H1 (cell line): Measurements from ENCODE around the gene COL6A2. TPM values are rescaled to one million over a fixed set of nuclear protein-coding genes. Genes with fewer than 3 reads are reported as not detected.

Experiments
- CTCF ChIA-PET: fragments of 300-600 bp; sonication (Branson Sonifier 250); formaldehyde crosslinking; loops from one replicate; lab custom pipeline; 2021; ENCODE audit not compliant: partially characterized antibody; lab: Charles Lee
- POLR2A ChIA-PET: fragments of 300-600 bp; sonication (Branson Sonifier 250); formaldehyde crosslinking; loops from one replicate; lab custom pipeline; 2021; ENCODE audit warnings: inconsistent platforms; ENCODE audit not compliant: partially characterized antibody; lab: Charles Lee
- DNase-seq, 2 experiments: peaks; one replicate each; pipeline versions ENCODE4 v3.0.0 to v3.0.0-alpha.2; 2010 to 2022; ENCODE audit warnings: low spot score in 2 of 2, low read depth in 1 of 2, mixed read lengths in 1 of 2
- FAIRE-seq: peaks from 2 replicates; lab custom pipeline; 2011; peaks lifted over from hg19 to GRCh38; lab: Jason Lieb, UNC
- H2AFZ ChIP-seq: 2 replicates; pipeline ENCODE4 v1.8.1; 2012; ENCODE audit warnings: low read length, inconsistent platforms
- H2AK5ac ChIP-seq: 2 replicates; pipeline ENCODE4 v1.6.1; 2013; ENCODE audit warnings: low read depth, low read length
- H2BK120ac ChIP-seq: replicated peaks from 2 replicates; pipeline ENCODE3; 2013; ENCODE audit warnings: low read depth, low read length, inconsistent platforms
- H2BK12ac ChIP-seq: 2 replicates; pipeline ENCODE4 v1.6.1; 2013; ENCODE audit warnings: low read depth, low read length
- H2BK15ac ChIP-seq: 2 replicates; pipeline ENCODE4 v1.6.1; 2013; ENCODE audit warnings: low read length
- H2BK20ac ChIP-seq: 2 replicates; pipeline ENCODE4 v1.6.1; 2013; ENCODE audit warnings: low read length
- H2BK5ac ChIP-seq: 2 replicates; pipeline ENCODE4 v1.6.1; 2013; ENCODE audit warnings: low read depth, low read length
- H3K14ac ChIP-seq: 2 replicates; pipeline ENCODE4 v1.6.1; 2013; ENCODE audit warnings: inconsistent platforms; ENCODE audit not compliant: insufficient read length
- H3K18ac ChIP-seq: 2 replicates; pipeline ENCODE4 v1.6.1; 2013; ENCODE audit warnings: low read length; ENCODE audit errors: extremely low read depth
- H3K23ac ChIP-seq: 2 replicates; pipeline ENCODE4 v1.6.1; 2013; ENCODE audit warnings: inconsistent platforms; ENCODE audit not compliant: insufficient read length
- H3K23me2 ChIP-seq: 2 replicates; pipeline ENCODE4 v1.6.1; 2013; ENCODE audit warnings: low read depth, low read length
- H3K27ac ChIP-seq: 2 replicates; pipeline ENCODE4 v1.6.1; 2011; ENCODE audit warnings: low read depth, low read length, inconsistent platforms
- H3K27me3 ChIP-seq, 4 experiments: replicated peaks in 1 of 4; 1 replicate in 1 of 4; 2 replicates in 3 of 4; pipeline versions ENCODE4 v1.6.1 to v1.8.1; 2011 to 2013; ENCODE audit warnings: low read length in 3 of 4, mild to moderate bottlenecking in 3 of 4, inconsistent platforms in 2 of 4, mixed read lengths in 2 of 4, moderate library complexity in 1 of 4; ENCODE audit not compliant: control insufficient read depth in 3 of 4, insufficient read depth in 3 of 4; ENCODE audit errors: extremely low read depth in 1 of 4
- H3K36me3 ChIP-seq, 4 experiments: 2 replicates each; pipeline versions ENCODE4 v1.6.1 to v1.8.1; 2011 to 2013; ENCODE audit warnings: mild to moderate bottlenecking in 4 of 4, low read length in 3 of 4, moderate library complexity in 2 of 4, control low read depth in 1 of 4, inconsistent platforms in 1 of 4; ENCODE audit not compliant: insufficient read depth in 4 of 4, control insufficient read depth in 2 of 4
- H3K4ac ChIP-seq: replicated peaks from 2 replicates; pipeline ENCODE3; 2013; ENCODE audit warnings: low read length, low read depth, mixed read lengths, inconsistent platforms; ENCODE audit not compliant: insufficient read length
- H3K4me1 ChIP-seq, 4 experiments: replicated peaks in 1 of 4; 1 replicate in 1 of 4; 2 replicates in 3 of 4; pipeline versions ENCODE4 v1.6.1 to v1.8.1; 2011 to 2013; ENCODE audit warnings: low read length in 3 of 4, inconsistent platforms in 2 of 4, mixed read lengths in 1 of 4; ENCODE audit not compliant: insufficient read depth in 4 of 4, control insufficient read depth in 3 of 4
- H3K4me2 ChIP-seq, 2 experiments: 2 replicates each; pipeline versions ENCODE4 v1.6.1 to v1.8.1; 2011 to 2013; ENCODE audit warnings: low read depth in 2 of 2, low read length in 2 of 2, control low read depth in 1 of 2, inconsistent platforms in 1 of 2, mild to moderate bottlenecking in 1 of 2; ENCODE audit not compliant: insufficient read depth in 1 of 2
- H3K4me3 ChIP-seq, 4 experiments: fragments of 200-600, 300-600 bp in 1 of 4; sonication (generic), shearing (Covaris generic), sonication (Bioruptor Twin) in 1 of 4; 2 replicates each; pipeline versions ENCODE4 v1.5.1 to v1.8.1; 2011 to 2016; ENCODE audit warnings: low read length in 4 of 4, low read depth in 3 of 4, control low read depth in 2 of 4, inconsistent platforms in 2 of 4, mild to moderate bottlenecking in 2 of 4, mixed read lengths in 1 of 4, moderate library complexity in 1 of 4; ENCODE audit not compliant: insufficient read depth in 2 of 4; ENCODE audit errors: extremely low read depth in 1 of 4
- H3K56ac ChIP-seq: replicated peaks from 2 replicates; pipeline ENCODE3; 2013; ENCODE audit warnings: low read depth, mild to moderate bottlenecking, mixed read lengths, low read length, inconsistent platforms; ENCODE audit not compliant: insufficient read length
- H3K79me1 ChIP-seq: 2 replicates; pipeline ENCODE4 v1.6.1; 2013; ENCODE audit warnings: low read depth, low read length, control low read depth
- H3K79me2 ChIP-seq, 2 experiments: 2 replicates each; pipeline versions ENCODE4 v1.6.1 to v1.8.1; 2012 to 2013; ENCODE audit warnings: low read length in 2 of 2, mild to moderate bottlenecking in 2 of 2, inconsistent platforms in 1 of 2; ENCODE audit not compliant: insufficient read depth in 2 of 2, control insufficient read depth in 1 of 2
- H3K9ac ChIP-seq, 4 experiments: replicated peaks in 1 of 4; 1 replicate in 1 of 4; 2 replicates in 3 of 4; pipeline versions ENCODE4 v1.6.1 to v1.8.1; 2011 to 2013; ENCODE audit warnings: low read depth in 3 of 4, low read length in 3 of 4, control low read depth in 2 of 4, mild to moderate bottlenecking in 2 of 4, moderate library complexity in 2 of 4, inconsistent platforms in 1 of 4; ENCODE audit errors: extremely low read depth in 1 of 4
- H3K9me3 ChIP-seq, 2 experiments: 2 replicates each; pipeline versions ENCODE4 v1.6.1 to v1.8.1; 2012 to 2013; ENCODE audit warnings: mild to moderate bottlenecking in 2 of 2, moderate library complexity in 2 of 2, control low read depth in 1 of 2, inconsistent platforms in 1 of 2, low read depth in 1 of 2, low read length in 1 of 2, mixed read lengths in 1 of 2; ENCODE audit not compliant: insufficient read depth in 2 of 2
- H4K20me1 ChIP-seq, 2 experiments: replicated peaks in 1 of 2; 2 replicates each; pipeline versions ENCODE3 to v1.8.1; 2011 to 2013; ENCODE audit warnings: inconsistent platforms in 2 of 2, low read length in 2 of 2, mild to moderate bottlenecking in 1 of 2; ENCODE audit not compliant: insufficient read depth in 2 of 2, control insufficient read depth in 1 of 2
- H4K5ac ChIP-seq: 2 replicates; pipeline ENCODE4 v1.6.1; 2013; ENCODE audit warnings: low read length, low read depth, mixed read lengths, inconsistent platforms; ENCODE audit not compliant: insufficient read length
- H4K8ac ChIP-seq: 2 replicates; pipeline ENCODE4 v1.8.0; 2013; ENCODE audit warnings: mild to moderate bottlenecking, moderate library complexity, low read length, inconsistent platforms; ENCODE audit not compliant: insufficient read depth; ENCODE audit errors: extremely low read depth
- H4K91ac ChIP-seq: replicated peaks from 2 replicates; pipeline ENCODE3; 2013; ENCODE audit warnings: low read length, mixed read lengths, inconsistent platforms; ENCODE audit not compliant: insufficient read length
- CHD1 ChIP-seq: IDR thresholded peaks from 2 replicates; pipeline ENCODE4 v1.6.1; 2012; ENCODE audit warnings: low read depth, low read length, improper control_type of control experiment
- CREB1 ChIP-seq: IDR thresholded peaks from 2 replicates; pipeline ENCODE4 v1.6.1; 2012; ENCODE audit warnings: inconsistent platforms
- HDAC2 ChIP-seq, 2 experiments: fragments of 300-600 bp in 1 of 2; sonication (generic) in 1 of 2; IDR thresholded peaks; 2 replicates each; pipeline ENCODE4 v1.6.1; 2011 to 2012; ENCODE audit warnings: low read depth in 2 of 2, low read length in 2 of 2, mild to moderate bottlenecking in 2 of 2, moderate library complexity in 2 of 2, borderline replicate concordance in 1 of 2, inconsistent platforms in 1 of 2
- SP1 ChIP-seq: IDR thresholded peaks from 2 replicates; pipeline ENCODE4 v1.6.1; 2011; ENCODE audit warnings: low read depth, low read length
- YY1 ChIP-seq: IDR thresholded peaks from 2 replicates; pipeline ENCODE4 v1.6.1; 2011; ENCODE audit warnings: low read depth, mild to moderate bottlenecking, low read length
- WGBS, 2 experiments: shearing (Covaris generic) in 1 of 2; methylation state at CpG; one replicate each; pipeline versions ENCODE4 v1.1.6 to v1.1.7; 2013 to 2015; ENCODE audit warnings: low lambda C conversion rate in 2 of 2, mixed read lengths in 2 of 2, inconsistent platforms in 1 of 2, low coverage in 1 of 2, missing lambda C conversion rate in 1 of 2; ENCODE audit not compliant: insufficient replicate concordance in 2 of 2, insufficient coverage in 1 of 2, insufficient read length in 1 of 2; ENCODE audit errors: extremely low coverage in 1 of 2, missing lambda C conversion rate in 1 of 2; 5-methylcytosine and 5-hydroxymethylcytosine counted together
- polyA plus RNA-seq, 7 experiments: library from polyadenylated mRNA; depleted of rRNA in 3 of 7; stranded (reverse) in 5 of 7; unstranded in 2 of 7; fragments of >200 nt in 5 of 7; fragments of 200-250 nt in 2 of 7; gene quantifications; 1 replicate in 5 of 7; 2 replicates in 1 of 7; 4 replicates in 1 of 7; pipeline versions ENCODE4 v1.2.1 to v1.2.3, GENCODE V29; 2011 to 2013; ENCODE audit warnings: missing spikeins in 2 of 7, mixed read lengths in 2 of 7
- total RNA-seq: library from RNA; stranded (reverse); fragmentation: NEBNext Ultra II Directional; extraction: Animal tissue kit (Norgen Biotek cat#: 25700); gene quantifications from 2 replicates; pipeline ENCODE4 v1.2.1, GENCODE V29; 2021
- TF ChIP-seq, protein P1 (sequence below): IDR thresholded peaks from 2 replicates; pipeline ENCODE4 v1.6.1; 2012; ENCODE audit warnings: low read length, inconsistent platforms

COL6A2 gene
- total and polyA plus RNA-seq, 2 of the 8 experiments (the other 6 are each of a cell fraction or from before 2014, with no cell fraction given): 60.1 to 62.7 TPM

DNA sequence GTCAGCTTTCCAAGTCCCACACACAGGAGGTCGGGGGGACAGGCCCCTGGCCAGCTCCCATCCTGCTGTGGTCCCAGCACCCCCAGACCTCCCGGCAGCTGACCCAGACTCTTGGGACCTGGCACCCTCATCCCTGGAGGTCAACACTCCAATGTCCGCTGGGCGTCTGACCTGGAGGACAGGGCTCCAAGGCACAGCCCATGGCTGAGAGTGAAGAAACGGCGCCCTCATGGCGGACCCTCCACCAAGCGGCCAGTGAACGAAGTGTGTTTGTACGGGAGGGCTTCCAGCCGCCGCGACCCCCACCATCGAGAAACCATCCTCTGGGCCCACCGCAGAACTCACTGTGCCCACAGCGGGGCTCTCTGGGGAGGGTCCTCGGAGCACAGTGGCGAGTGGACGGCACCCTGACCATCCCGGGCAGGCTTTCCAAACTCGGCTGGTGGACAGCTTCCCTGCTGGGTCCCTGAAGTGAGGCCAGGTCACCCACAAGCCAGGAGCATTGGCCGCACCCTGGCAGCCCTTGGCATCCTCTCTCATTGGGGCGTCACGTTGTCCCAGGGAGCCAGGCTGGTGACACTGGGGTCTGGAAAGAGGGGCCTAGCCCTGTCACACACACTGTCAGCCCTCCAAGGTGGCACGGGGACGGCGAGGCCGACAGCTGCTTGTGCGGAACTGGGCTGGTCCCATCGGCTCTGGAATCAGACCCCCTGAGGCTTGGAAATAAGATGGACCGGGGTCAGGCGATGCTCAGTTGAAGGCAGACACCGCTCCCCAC is 47.8 kb upstream of the COL6A2 start:
- TF ChIP-seq YY1: no peak
- TF ChIP-seq HDAC2 (IDR thresholded peaks at IDR 0.05; ENCODE audit: borderline replicate concordance in 1 of 2, low read depth in 2 of 2, low read length in 2 of 2): no peak
- TF ChIP-seq, protein P1, sequence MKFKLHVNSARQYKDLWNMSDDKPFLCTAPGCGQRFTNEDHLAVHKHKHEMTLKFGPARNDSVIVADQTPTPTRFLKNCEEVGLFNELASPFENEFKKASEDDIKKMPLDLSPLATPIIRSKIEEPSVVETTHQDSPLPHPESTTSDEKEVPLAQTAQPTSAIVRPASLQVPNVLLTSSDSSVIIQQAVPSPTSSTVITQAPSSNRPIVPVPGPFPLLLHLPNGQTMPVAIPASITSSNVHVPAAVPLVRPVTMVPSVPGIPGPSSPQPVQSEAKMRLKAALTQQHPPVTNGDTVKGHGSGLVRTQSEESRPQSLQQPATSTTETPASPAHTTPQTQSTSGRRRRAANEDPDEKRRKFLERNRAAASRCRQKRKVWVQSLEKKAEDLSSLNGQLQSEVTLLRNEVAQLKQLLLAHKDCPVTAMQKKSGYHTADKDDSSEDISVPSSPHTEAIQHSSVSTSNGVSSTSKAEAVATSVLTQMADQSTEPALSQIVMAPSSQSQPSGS: no peak
- no peak for TF ChIP-seq CHD1
- TF ChIP-seq CREB1: no peak
- TF ChIP-seq SP1: no peak
- Histone ChIP-seq H4K8ac (peak overlapping the region; percentile 48; the same call in 1 of the 2 replicates), H4K5ac (no peak overlapping the region), H3K4ac (peak overlapping the region; percentile 97), H2BK5ac (peak overlapping the region; percentile 90; the same call in 1 of the 2 replicates), H3K18ac (peak overlapping the region; percentile 43), H3K23ac (peak overlapping the region; percentile 66), H4K20me1 (no peaks in the 10 kb centered on the region), H4K91ac (peak overlapping the region; percentile 100), H3K79me1 (no peaks in the 10 kb centered on the region), H3K4me3 (no peak overlapping the region), H3K9me3 (peaks cover 0 to 3% of the 10 kb centered on the region in 2 experiments; a peak in 1 of 4 replicates), H3K4me2 (no peak overlapping the region), H3K9ac (no peak overlapping the region), H3K4me1 (peaks cover 0 to 22% (median 7%) of the 10 kb centered on the region in 4 experiments; a peak in 6 of 7 replicates), H3K27me3 (0 out of 7 replicates have a peak, but pooled peaks cover 0 to 2% (median 0%) of the 10 kb centered on the region in 4 experiments), H3K14ac (no peak overlapping the region), H2AK5ac (peak overlapping the region; percentile 93; the same call in 1 of the 2 replicates), H3K36me3 (no peaks in the 10 kb centered on the region), H3K23me2 (peaks cover 10% of the 10 kb centered on the region; the same call in 1 of the 2 replicates), H2BK12ac (peak overlapping the region; percentile 92; the same call in 1 of the 2 replicates), H2BK20ac (peak overlapping the region; percentile 86; the same call in 1 of the 2 replicates), H2AFZ (no peak overlapping the region), H3K79me2 (no peaks in the 10 kb centered on the region), H3K56ac (peak overlapping the region; percentile 69), H3K27ac (no peak overlapping the region), H2BK15ac (peak overlapping the region; percentile 72; the same call in 1 of the 2 replicates), H2BK120ac (peak overlapping the region; percentile 98)
- 94% methylated on average over 33 of the region's 33 CpGs; no CpG with 5 or more reads in 1 of the 2 experiments for whole genome bisulfite sequencing, 2 experiments
- DNase-seq (peak in 1 of 2 experiments; percentile 36), FAIRE-seq (no peak)
- POLR2A ChIA-PET: interaction anchor here (0.8 kb wide), 1 partner anchor 46 kb away, joined by 3 read pairs; no protein-coding TSS in a partner anchor
- CTCF ChIA-PET: interaction anchor here (0.5 kb wide), 1 partner anchor 98 kb away, joined by 4 read pairs; no protein-coding TSS in a partner anchor
